Left kidney (tissue), 2 donors: ENCODE measurements around the gene IFNA13. TPM values are rescaled to one million over a fixed set of nuclear protein-coding genes. Genes with fewer than 3 reads are reported as not detected.

Experiments
- DNase-seq: peaks from one replicate; pipeline ENCODE4 v3.0.0-alpha.2; 2013
- polyA plus RNA-seq: library from polyadenylated mRNA; unstranded; fragments of 120-200 nt; gene quantifications from one replicate; pipeline ENCODE4 v1.2.1, GENCODE V29; 2013; ENCODE audit not compliant: insufficient read length

Gene IFNA13
- polyA plus RNA-seq, 1 donor, result not detected

DNA sequence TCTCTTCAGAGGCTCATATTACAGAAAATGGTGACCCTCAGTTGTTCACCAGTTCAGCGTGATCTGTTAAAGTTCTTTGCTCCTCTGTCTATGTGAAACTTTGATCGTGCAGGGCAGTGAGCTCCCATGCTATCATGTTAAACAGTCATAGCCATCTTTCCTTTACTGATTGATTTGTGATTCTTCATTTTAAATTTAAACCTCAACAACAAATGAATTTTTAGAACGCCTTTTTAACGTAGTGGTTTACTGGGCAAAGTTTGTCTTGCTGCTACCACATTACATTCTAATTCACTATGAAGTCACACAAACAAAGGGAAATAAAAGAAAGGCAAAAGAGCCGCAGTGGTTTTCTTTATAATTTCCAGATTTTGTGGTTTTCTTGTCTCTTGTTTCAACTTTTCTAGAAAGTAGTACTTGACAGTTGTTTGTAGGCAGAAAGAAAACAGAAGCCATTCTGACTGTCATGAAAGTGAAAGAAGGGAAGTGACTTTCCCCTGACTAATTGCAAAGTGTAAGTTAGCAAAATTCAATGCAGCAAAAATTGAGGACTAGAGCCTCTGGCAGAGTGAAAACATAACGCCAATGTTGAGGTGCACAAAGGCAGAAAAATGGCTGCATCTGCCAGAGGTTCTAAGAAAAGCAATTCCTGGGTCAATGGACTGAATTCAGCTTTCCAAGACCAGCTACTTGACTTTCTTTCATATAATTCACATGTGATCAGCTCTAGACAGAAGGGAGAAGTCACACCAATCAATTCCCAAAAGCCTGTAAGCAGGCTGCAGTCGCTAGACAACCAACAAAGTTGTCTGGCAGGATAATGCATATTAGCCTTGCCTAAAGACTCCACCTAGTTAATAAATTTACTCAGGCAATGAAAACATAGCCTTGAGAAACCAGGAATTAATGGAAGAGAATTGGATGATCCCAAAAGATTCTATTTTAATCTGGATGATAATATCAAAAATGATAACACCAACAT lies 10.1 kb downstream of the IFNA13 start:
- DNase-seq, result no peak

DNA sequence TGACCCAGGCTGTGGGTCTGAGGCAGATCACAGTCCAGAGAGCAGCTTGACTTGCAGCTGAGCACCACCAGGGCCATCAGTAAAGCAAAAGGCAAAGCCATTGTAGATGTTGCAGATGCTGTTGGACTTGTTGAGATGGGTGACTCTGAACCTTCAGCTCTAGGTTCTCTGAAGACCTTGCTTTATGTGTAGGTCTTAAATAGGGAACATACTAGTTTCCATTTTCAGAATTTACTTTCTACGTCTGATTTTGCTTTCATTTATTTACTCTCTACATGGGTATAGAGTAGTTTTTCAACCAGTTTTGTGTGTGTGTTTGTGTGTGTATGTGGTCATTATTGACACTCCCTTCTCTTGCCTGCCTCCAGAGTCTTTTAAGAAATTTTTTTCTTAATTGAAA lies 17.1 kb downstream of the IFNA13 start, which contains the start of gene IFNA6:
Gene IFNA6 (minus strand): TSS at position 101 of the 400 bp plus-strand sequence. CDS start 0 bp downstream, at position 101.
- DNase-seq, result no peak

- DNase-seq, result no peak
Measured at GRCh38 chr9:21348430-21348970, 19.4 kb downstream of the IFNA13 start.

DNA sequence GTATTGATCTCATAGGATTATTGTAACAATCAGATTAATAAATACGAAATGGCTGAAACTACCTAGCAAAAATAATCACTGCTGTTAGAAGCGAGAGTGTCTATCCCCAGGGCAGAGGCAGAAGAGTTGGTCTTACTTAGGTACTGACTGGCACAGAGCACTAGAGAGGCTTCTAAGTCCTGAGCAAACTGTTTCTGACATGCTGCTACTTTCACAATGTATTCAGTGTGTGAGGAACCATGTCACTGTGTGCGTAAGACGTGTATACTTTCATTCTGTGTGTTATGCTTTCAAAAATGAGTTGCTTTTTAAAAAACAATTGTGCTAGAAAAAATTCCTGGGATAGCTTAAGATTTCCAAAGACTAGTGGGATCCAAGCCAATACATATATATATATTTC lies 27.1 kb downstream of the IFNA13 start:
- no peak for DNase-seq

GRCh38 chr9:21336457-21336856 lies 31.4 kb downstream of the IFNA13 start:
- no peak for DNase-seq

DNA sequence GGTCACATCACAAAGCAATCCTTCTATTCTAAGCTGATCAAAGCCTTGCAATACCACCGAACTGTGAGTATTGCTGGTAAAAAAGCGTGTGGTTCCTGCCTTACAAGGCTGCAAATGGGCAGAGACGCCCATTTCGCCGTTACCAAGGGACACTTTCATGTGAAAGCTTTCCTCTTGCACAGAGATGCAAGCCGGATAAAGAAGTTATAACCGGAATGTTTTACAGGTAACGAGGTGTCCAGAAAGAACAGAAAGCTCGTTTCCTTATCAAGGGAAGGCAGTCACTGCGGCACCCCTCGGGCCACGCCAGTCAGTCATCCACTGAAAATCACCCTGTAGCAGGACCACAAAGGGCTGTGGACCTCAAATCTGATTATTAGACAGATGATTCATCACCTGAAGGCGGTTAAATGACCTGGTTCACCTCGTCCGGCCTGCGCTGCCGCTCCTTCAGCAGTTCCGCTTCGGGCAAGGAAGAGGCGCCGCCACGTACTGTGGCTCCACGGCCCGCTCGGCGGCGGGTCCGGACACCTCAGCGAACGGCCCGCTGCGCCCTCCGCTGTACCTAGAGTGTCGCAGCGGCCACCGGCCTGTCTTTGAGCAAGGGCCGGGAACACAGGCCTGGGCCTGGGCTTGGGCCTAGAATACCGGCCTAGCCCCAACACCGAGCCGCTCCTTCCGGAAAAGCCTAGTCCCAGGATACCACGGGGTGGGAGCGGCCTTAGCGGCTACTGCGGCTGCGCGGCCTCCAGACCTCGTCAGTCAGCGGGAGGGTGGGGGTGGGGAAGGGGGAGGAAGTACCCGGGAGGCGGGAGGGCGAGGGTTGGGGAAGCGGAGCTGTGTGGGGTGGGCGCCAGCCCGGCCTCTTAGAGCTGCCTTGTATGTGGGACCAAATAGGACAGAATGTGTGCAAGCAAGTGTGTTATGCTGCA lies 32.9 kb downstream of the IFNA13 start, which contains the start of gene KLHL9:
Gene KLHL9 (minus strand): TSS at position 704 of the 932 bp plus-strand sequence. CDS start 545 bp downstream, at position 159.
- peak; percentile 94 for DNase-seq

- DNase-seq, result no peak
Measured at GRCh38 chr9:21333226-21333625, 34.6 kb downstream of the IFNA13 start.

- no peak for DNase-seq
Measured at GRCh38 chr9:21331676-21332402, 36.0 kb downstream of the IFNA13 start.

- peak; percentile 43 for DNase-seq
Measured at GRCh38 chr9:21326526-21327139, 41.2 kb downstream of the IFNA13 start.

DNA sequence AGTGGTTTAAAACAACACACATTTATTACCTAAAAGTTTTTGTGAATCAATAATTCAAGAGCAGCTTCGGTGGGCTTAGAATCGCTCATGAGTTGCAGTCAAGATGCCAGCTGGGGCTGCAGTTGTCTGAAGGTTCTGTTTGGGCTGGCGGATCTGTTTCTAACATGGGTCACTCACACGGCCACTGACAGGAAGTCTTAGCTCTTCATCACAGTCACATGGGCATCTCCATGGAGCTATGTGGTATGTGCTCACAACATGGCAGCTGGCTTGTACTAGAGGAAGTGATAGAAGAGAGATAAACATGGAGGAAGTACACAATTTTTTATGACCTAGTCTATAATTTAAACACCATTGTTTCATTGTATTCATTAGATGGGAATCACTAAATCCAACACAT lies 43.8 kb downstream of the IFNA13 start:
- no peak for DNase-seq

DNA sequence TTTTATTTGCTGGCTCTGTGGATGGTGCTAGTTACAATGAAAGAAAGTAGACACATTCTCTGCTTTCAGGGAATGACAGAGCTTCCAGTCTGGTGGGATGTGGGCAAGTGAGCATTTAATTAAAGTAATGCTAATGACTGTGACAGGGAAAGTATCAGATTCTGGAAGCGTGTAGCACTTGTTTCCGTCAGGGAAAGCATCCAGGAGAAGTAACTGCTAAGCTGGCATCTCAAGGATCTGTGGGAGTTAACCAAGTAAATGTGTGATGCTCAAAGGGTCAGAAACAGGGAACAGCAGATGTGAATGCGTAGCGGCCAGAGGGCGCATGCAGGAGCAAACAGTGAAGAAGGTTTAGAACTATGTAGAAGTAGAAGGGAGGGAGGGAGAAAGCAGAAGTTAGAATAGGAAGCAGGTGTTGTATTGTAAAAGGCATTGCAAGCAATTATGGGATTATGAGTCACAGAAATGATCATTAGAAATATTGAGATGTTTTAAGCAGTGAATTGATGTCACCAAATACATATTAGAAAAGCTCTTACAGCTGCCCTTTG lies 44.9 kb downstream of the IFNA13 start:
- DNase-seq, result peak; percentile 26

GRCh38 chr9:21320465-21320864 lies 47.4 kb downstream of the IFNA13 start:
- DNase-seq, result no peak

DNA sequence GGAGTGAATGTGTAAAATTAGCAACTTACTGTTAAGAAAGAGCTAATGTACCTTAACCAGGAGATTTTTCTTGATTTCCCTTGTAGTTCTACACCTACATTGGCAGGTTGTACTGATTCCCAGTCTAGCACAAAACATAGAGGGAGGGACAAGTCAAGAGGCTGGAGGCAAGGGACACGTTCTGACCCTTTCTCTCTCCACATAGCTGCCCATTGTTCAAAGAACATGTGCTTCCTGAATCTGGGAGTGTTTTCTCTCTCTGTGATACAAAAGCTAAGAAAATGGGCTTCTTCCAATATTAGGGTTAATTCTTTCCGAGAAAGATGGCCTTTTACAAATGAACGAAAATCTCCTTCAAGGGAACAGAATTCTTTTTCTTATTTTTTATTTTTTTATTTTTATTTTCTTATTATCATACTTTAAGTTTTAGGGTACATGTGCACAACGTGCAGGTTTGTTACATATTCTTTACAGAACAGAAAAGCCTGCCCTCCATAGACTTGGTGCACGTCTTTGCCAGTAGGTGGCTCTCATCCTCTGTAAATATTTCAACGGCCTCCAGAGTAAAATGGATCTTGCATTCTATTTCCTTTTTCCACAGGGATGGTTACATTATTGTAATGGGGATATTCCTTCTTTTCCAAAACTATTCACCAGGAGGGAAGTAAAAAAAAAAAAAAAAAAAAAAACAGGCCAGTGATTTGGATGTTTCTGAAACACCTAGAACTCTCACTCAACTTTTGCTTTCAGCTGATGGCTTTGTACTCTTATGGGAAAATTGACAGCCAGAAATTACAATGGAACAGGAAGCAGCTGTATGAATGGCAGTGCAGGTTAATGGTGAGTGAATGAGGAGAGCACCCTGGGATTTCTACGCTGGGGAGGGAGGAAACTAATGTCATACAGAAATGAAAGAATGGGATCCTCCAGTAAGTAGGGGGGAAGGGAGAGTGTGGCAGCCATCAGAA lies 49.6 kb downstream of the IFNA13 start:
- peak; percentile 44 for DNase-seq

Other genes with a start within 250 kb of the IFNA13 start
- not detected for gene IFNW1, start 226.2 kb downstream of the IFNA13 start, polyA plus RNA-seq
- gene IFNA21, start 201.4 kb downstream of the IFNA13 start, polyA plus RNA-seq, result not detected
- gene IFNA4, start 180.5 kb downstream of the IFNA13 start, polyA plus RNA-seq, result not detected
- gene IFNA7, start 165.9 kb downstream of the IFNA13 start, polyA plus RNA-seq, result not detected
- not detected for gene IFNA10, start 160.9 kb downstream of the IFNA13 start, polyA plus RNA-seq
- gene IFNA16, start 150.7 kb downstream of the IFNA13 start, polyA plus RNA-seq, result not detected
- gene IFNA17, start 139.8 kb downstream of the IFNA13 start, polyA plus RNA-seq, result not detected
- not detected for gene IFNA14, start 128.1 kb downstream of the IFNA13 start, polyA plus RNA-seq
- not detected for gene IFNA5, start 62.7 kb downstream of the IFNA13 start, polyA plus RNA-seq
- gene KLHL9, start 32.7 kb downstream of the IFNA13 start, polyA plus RNA-seq, result 53.7 TPM
- not detected for gene IFNA6, start 17.2 kb downstream of the IFNA13 start, polyA plus RNA-seq
- gene IFNA2, start 17.3 kb upstream of the IFNA13 start, polyA plus RNA-seq, result not detected
- not detected for gene IFNA8, start 41.1 kb upstream of the IFNA13 start, polyA plus RNA-seq
- not detected for gene IFNA1, start 72.4 kb upstream of the IFNA13 start, polyA plus RNA-seq
- gene IFNE, start 114.3 kb upstream of the IFNA13 start, polyA plus RNA-seq, result 0.15 TPM